ENCODE results near the gene ZNF597. TPM values are rescaled to one million over a fixed set of nuclear protein-coding genes. Genes with fewer than 3 reads are reported as not detected.
A peak's percentile ranks its signal among the peaks of the same experiment; 100 is the strongest.

Gene ZNF597
- total and polyA plus RNA-seq, 7 donors, result 0.69 to 2.5 (median 1.5) TPM

GRCh38 chr16:3413730-3414379 is 29.4 kb downstream of the ZNF597 start:
- Histone ChIP-seq H3K27ac (no peak overlapping the region), H3K4me1 (no peaks in the 10 kb centered on the region), H3K9me3 (peaks cover 29 to 47% (median 38%) of the 10 kb centered on the region in 4 donors), H3K36me3 (peaks cover 0 to 22% (median 6%) of the 10 kb centered on the region in 4 donors), H3K27me3 (no peaks in the 10 kb centered on the region), H3K4me3 (no peak overlapping the region)
- intact Hi-C loops (cut with DNase I), result no loop called here
- no peak for DNase-seq
- TF ChIP-seq POLR2AphosphoS5 (IDR thresholded peaks at IDR 0.05), result no peak
- TF ChIP-seq EP300 (IDR thresholded peaks at IDR 0.05), result no peak
- no peak for TF ChIP-seq POLR2A (IDR thresholded peaks at IDR 0.05)
- TF ChIP-seq CTCF (IDR thresholded peaks at IDR 0.05), result no peak
- 51 to 69% methylated on average over 29 of the region's 29 CpGs for WGBS, 2 donors

- WGBS, 2 donors, result 97 to 98% methylated on average over 12 of the region's 12 CpGs
- H3K4me3 ChIP-seq, result no peak overlapping the region
- DNase-seq, result no peak
- peaks cover 0 to 6% (median under 1%) of the 10 kb centered on the region in 4 donors for H3K4me1 ChIP-seq
- peaks cover 42 to 65% (median 64%) of the 10 kb centered on the region in 4 donors for H3K9me3 ChIP-seq
- no peak overlapping the region for H3K27ac ChIP-seq
- intact Hi-C loops (cut with DNase I), result no loop called here
- H3K36me3 ChIP-seq, result peaks cover 23 to 71% (median 53%) of the 10 kb centered on the region in 4 donors
- TF ChIP-seq POLR2A (IDR thresholded peaks at IDR 0.05) (no peak), CTCF (IDR thresholded peaks at IDR 0.05) (no peak), POLR2AphosphoS5 (IDR thresholded peaks at IDR 0.05) (no peak), EP300 (IDR thresholded peaks at IDR 0.05) (no peak)
- no peaks in the 10 kb centered on the region for H3K27me3 ChIP-seq
Measured at GRCh38 chr16:3408561-3409197, 34.6 kb downstream of the ZNF597 start.

GRCh38 chr16:3401719-3402397 is 41.4 kb downstream of the ZNF597 start:
- peaks cover 0 to 33% (median 22%) of the 10 kb centered on the region in 4 donors for H3K4me1 ChIP-seq
- TF ChIP-seq POLR2AphosphoS5 (IDR thresholded peaks at IDR 0.05) (no peak), EP300 (IDR thresholded peaks at IDR 0.05) (no peak), CTCF (IDR thresholded peaks at IDR 0.05) (no peak), POLR2A (IDR thresholded peaks at IDR 0.05) (no peak)
- H3K4me3 ChIP-seq, result peak overlapping the region; percentile 67 to 85 (median 76)
- 46 to 51% methylated on average over 17 of the region's 17 CpGs for WGBS, 2 donors
- DNase-seq, result no peak
- intact Hi-C loops (cut with DNase I), result loop anchor here (2.0 to 5.0 kb wide), 5 partner anchors 37 to 137 kb away; partner anchors contain the start of genes NAA60, TIGD7, ZNF597 and ZNF75A
- peak overlapping the region; percentile 80 to 89 (median 87) for H3K27ac ChIP-seq
- H3K27me3 ChIP-seq, result no peaks in the 10 kb centered on the region
- H3K36me3 ChIP-seq, result peaks cover 14 to 47% (median 34%) of the 10 kb centered on the region in 4 donors
- H3K9me3 ChIP-seq, result peaks cover 0 to 27% (median 13%) of the 10 kb centered on the region in 4 donors

GRCh38 chr16:3400779-3401688 is 42.3 kb downstream of the ZNF597 start, which contains the start of the genes ZNF174 and ZSCAN32:
Gene ZNF174, plus strand, starts transcription at chr16:3401215. Its CDS starts 790 bp downstream, at chr16:3402005.
Gene ZSCAN32, minus strand, starts transcription at chr16:3401004. Its CDS starts 3,447 bp downstream, at chr16:3397557.
- H3K4me3 ChIP-seq, result peak within 1 kb of the TSS; percentile 67 to 85 (median 76)
- peaks cover 0 to 33% (median 22%) of the 10 kb centered on the region in 4 donors for H3K4me1 ChIP-seq
- H3K27ac ChIP-seq, result peak within 1 kb of the TSS; percentile 80 to 89 (median 87)
- peak; percentile 99 for DNase-seq
- no peak for TF ChIP-seq CTCF (IDR thresholded peaks at IDR 0.05)
- peak; percentile 44 to 53 for TF ChIP-seq POLR2A (IDR thresholded peaks at IDR 0.05)
- TF ChIP-seq EP300 (IDR thresholded peaks at IDR 0.05), result no peak
- TF ChIP-seq POLR2AphosphoS5 (IDR thresholded peaks at IDR 0.05), result peak; percentile 65 to 91 (median 88)
- 0% methylated on average over 95 of the region's 95 CpGs for WGBS, 2 donors
- intact Hi-C loops (cut with DNase I), result loop anchor here (1.0 to 5.0 kb wide), 6 partner anchors 36 to 136 kb away; partner anchors contain the start of genes CLUAP1, NAA60, TIGD7 and ZNF597
- no peaks in the 10 kb centered on the region for H3K27me3 ChIP-seq
- H3K9me3 ChIP-seq, result peaks cover 0 to 33% (median 6%) of the 10 kb centered on the region in 4 donors
- H3K36me3 ChIP-seq, result peaks cover 14 to 47% (median 30%) of the 10 kb centered on the region in 4 donors

All from sigmoid colon (tissue), 7 donors.